ENCODE measurements around the gene CORO2B.

Gene CORO2B

GRCh38 chr15:68574629-68575028 is 4.2 kb upstream of the CORO2B start:
- DNase-seq: no peak

GRCh38 chr15:68576235-68576892 is 2.4 kb upstream of the CORO2B start:
- no peak for DNase-seq

GRCh38 chr15:68578175-68578979 is 416 bp upstream of the CORO2B start:
- peak; percentile 37 for DNase-seq

- no peak for DNase-seq
Measured at GRCh38 chr15:68580026-68580882, 1.5 kb downstream of the CORO2B start.

- no peak for DNase-seq
Measured at GRCh38 chr15:68580883-68581155, 2.0 kb downstream of the CORO2B start.

- no peak for DNase-seq
Measured at GRCh38 chr15:68581725-68582124, 2.9 kb downstream of the CORO2B start.

GRCh38 chr15:68582236-68582635 is 3.4 kb downstream of the CORO2B start:
- no peak for DNase-seq

- no peak for DNase-seq
Measured at GRCh38 chr15:68582864-68583263, 4.1 kb downstream of the CORO2B start.

- no peak for DNase-seq
Measured at GRCh38 chr15:68583321-68583720, 4.5 kb downstream of the CORO2B start.

GRCh38 chr15:68583936-68584755 is 5.4 kb downstream of the CORO2B start:
- no peak for DNase-seq

- no peak for DNase-seq
Measured at GRCh38 chr15:68584756-68585573, 6.2 kb downstream of the CORO2B start.

GRCh38 chr15:68585574-68586273 is 6.9 kb downstream of the CORO2B start:
- no peak for DNase-seq

- DNase-seq: no peak
Measured at GRCh38 chr15:68586274-68586961, 7.6 kb downstream of the CORO2B start.

- no peak for DNase-seq
Measured at GRCh38 chr15:68587769-68588385, 9.1 kb downstream of the CORO2B start.

- DNase-seq: no peak
Measured at GRCh38 chr15:68589053-68589452, 10.3 kb downstream of the CORO2B start.

GRCh38 chr15:68589783-68590710 is 11.3 kb downstream of the CORO2B start:
- no peak for DNase-seq

- DNase-seq: no peak
Measured at GRCh38 chr15:68590721-68591389, 12.1 kb downstream of the CORO2B start.

GRCh38 chr15:68592054-68592453 is 13.3 kb downstream of the CORO2B start:
- no peak for DNase-seq
